C4-2B (cell line): ENCODE data around the gene CLIC4.

Experiments
- ZFX ChIP-seq: fragments of 450-650 bp; IDR thresholded peaks from 2 replicates; pipeline ENCODE4 v1.6.1; 2017
- TF ChIP-seq, protein P1 (sequence below): fragments of 450-650 bp; conservative IDR thresholded peaks from 2 replicates; pipeline ENCODE4 v1.5.1; 2017; ENCODE audit warnings: mild to moderate bottlenecking

GRCh38 chr1:24754229-24754628 lies 9.0 kb downstream of the CLIC4 start:
- TF ChIP-seq, protein P1, sequence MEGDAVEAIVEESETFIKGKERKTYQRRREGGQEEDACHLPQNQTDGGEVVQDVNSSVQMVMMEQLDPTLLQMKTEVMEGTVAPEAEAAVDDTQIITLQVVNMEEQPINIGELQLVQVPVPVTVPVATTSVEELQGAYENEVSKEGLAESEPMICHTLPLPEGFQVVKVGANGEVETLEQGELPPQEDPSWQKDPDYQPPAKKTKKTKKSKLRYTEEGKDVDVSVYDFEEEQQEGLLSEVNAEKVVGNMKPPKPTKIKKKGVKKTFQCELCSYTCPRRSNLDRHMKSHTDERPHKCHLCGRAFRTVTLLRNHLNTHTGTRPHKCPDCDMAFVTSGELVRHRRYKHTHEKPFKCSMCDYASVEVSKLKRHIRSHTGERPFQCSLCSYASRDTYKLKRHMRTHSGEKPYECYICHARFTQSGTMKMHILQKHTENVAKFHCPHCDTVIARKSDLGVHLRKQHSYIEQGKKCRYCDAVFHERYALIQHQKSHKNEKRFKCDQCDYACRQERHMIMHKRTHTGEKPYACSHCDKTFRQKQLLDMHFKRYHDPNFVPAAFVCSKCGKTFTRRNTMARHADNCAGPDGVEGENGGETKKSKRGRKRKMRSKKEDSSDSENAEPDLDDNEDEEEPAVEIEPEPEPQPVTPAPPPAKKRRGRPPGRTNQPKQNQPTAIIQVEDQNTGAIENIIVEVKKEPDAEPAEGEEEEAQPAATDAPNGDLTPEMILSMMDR, result no peak
- TF ChIP-seq ZFX, result no peak
